Cardiac muscle cell (in vitro differentiated cells and primary cell): ENCODE measurements around the gene HSFX3. TPM values are rescaled to one million over a fixed set of nuclear protein-coding genes. Genes with fewer than 3 reads are reported as not detected.

ENCODE experiments used
- DNase-seq, 2 donors: peaks; one replicate each; pipeline versions ENCODE4 v3.0.0 to v3.0.0-alpha.2; 2010 to 2017; ENCODE audit warnings: low read depth in 1 of 2, low spot score in 1 of 2
- H3K27ac ChIP-seq: fragments of 200-600 bp; sonication (generic); 2 replicates; pipeline ENCODE4 v1.5.1; 2016
- H3K27me3 ChIP-seq: fragments of 200-600 bp; sonication (generic); 2 replicates; pipeline ENCODE4 v1.6.0; 2016; ENCODE audit warnings: control low read depth
- H3K36me3 ChIP-seq: fragments of 200-600 bp; sonication (generic); 2 replicates; pipeline ENCODE4 v1.5.1; 2016; ENCODE audit warnings: control low read depth
- H3K4me1 ChIP-seq: fragments of 200-600 bp; sonication (generic); 2 replicates; pipeline ENCODE4 v1.8.1; 2017; ENCODE audit warnings: low read depth, mild to moderate bottlenecking, mixed run types
- H3K4me3 ChIP-seq: fragments of 200-600 bp; sonication (generic); 2 replicates; pipeline ENCODE4 v1.5.1; 2016; ENCODE audit warnings: mild to moderate bottlenecking
- H3K9me3 ChIP-seq: fragments of 200-600 bp; sonication (generic); 2 replicates; pipeline ENCODE4 v1.5.1; 2017; ENCODE audit warnings: low read depth, mild to moderate bottlenecking, control low read depth
- CTCF ChIP-seq: IDR thresholded peaks from 2 replicates; pipeline ENCODE4 v1.5.1; 2012; ENCODE audit warnings: low read depth, mild to moderate bottlenecking, low read length
- polyA plus RNA-seq: library from polyadenylated mRNA; unstranded; fragments of >200 nt; fragmentation: Nextera tagmentation; extraction: Ambion mirVana; gene quantifications from 2 replicates; pipeline ENCODE4 v1.2.1, GENCODE V29; 2016
- total RNA-seq: library from RNA; depleted of rRNA; stranded (reverse); fragments of >200 nt; gene quantifications from 2 replicates; pipeline ENCODE4 v1.2.3, GENCODE V29; 2016

Gene HSFX3
- total and polyA plus RNA-seq, 2 experiments from 2014 or later, result not detected

GRCh38 chrX:149498767-149499166, 51.0 kb downstream of the HSFX3 start:
- DNase-seq, result no peak
- Histone ChIP-seq H3K27me3 (no peaks in the 10 kb centered on the region), H3K36me3 (peaks cover 2% of the 10 kb centered on the region), H3K4me1 (no peaks in the 10 kb centered on the region), H3K4me3 (no peak overlapping the region), H3K9me3 (no peaks in the 10 kb centered on the region), H3K27ac (no peak overlapping the region)
- TF ChIP-seq CTCF, result no peak

Other genes starting within 250 kb of the HSFX3 start
- 26.5 and 38.6 TPM in 2 replicates for gene IDS, start 44.6 kb downstream of the HSFX3 start, total RNA-seq
- 27.8 and 44.0 TPM in 2 replicates for gene IDS, start 44.6 kb downstream of the HSFX3 start, polyA plus RNA-seq
- 15.1 and 21.5 TPM in 2 replicates for gene EOLA1, start 8.9 kb downstream of the HSFX3 start, total RNA-seq
- 14.2 and 18.8 TPM in 2 replicates for gene EOLA1, start 8.9 kb downstream of the HSFX3 start, polyA plus RNA-seq
- gene MAGEA9B, start 37.5 kb upstream of the HSFX3 start, total RNA-seq, result not detected in 2 replicates
- not detected in 2 replicates for gene MAGEA9B, start 37.5 kb upstream of the HSFX3 start, polyA plus RNA-seq
- gene HSFX2, start 45.4 kb upstream of the HSFX3 start, total RNA-seq, result not detected in 2 replicates
- gene HSFX2, start 45.4 kb upstream of the HSFX3 start, polyA plus RNA-seq, result 0.43 TPM in 1 of 2 replicates, not detected in the other
- gene TMEM185A, start 81.9 kb upstream of the HSFX3 start, total RNA-seq, result 55.5 and 107 TPM in 2 replicates
- gene TMEM185A, start 81.9 kb upstream of the HSFX3 start, polyA plus RNA-seq, result 62.5 and 84.3 TPM in 2 replicates
- gene MAGEA11, start 162.1 kb upstream of the HSFX3 start, total RNA-seq, result not detected in 2 replicates
- not detected in 2 replicates for gene MAGEA11, start 162.1 kb upstream of the HSFX3 start, polyA plus RNA-seq
- gene HSFX1, start 224.1 kb upstream of the HSFX3 start, total RNA-seq, result 4.0 and 5.2 TPM in 2 replicates
- 2.6 and 3.5 TPM in 2 replicates for gene HSFX1, start 224.1 kb upstream of the HSFX3 start, polyA plus RNA-seq
- gene MAGEA9, start 232.0 kb upstream of the HSFX3 start, total RNA-seq, result not detected in 2 replicates
- gene MAGEA9, start 232.0 kb upstream of the HSFX3 start, polyA plus RNA-seq, result not detected in 2 replicates